Activated CD8-positive, alpha-beta T cell treated with anti-CD3 and anti-CD28 coated beads for 36 hours (primary cell): ENCODE data around the gene KLHL40. TPM values are rescaled to one million over a fixed set of nuclear protein-coding genes. Genes with fewer than 3 reads are reported as not detected.

Experiments
- ATAC-seq: fragments of 200-7000 bp; cut with Tn5 transposase; one replicate; pipeline ENCODE4 v1.10.0; 2021; ENCODE audit warnings: mild to moderate bottlenecking, moderate library complexity
- CTCF ChIA-PET: fragments of 350-600 bp; sonication (Branson Sonifier 250); formaldehyde crosslinking; loops from one replicate; lab custom pipeline; 2021; ENCODE audit warnings: antibody characterized with exemption; lab: Charles Lee
- POLR2A ChIA-PET: fragments of 350-600 bp; sonication (Branson Sonifier 250); formaldehyde crosslinking; loops from one replicate; lab custom pipeline; 2021; ENCODE audit warnings: antibody characterized with exemption; lab: Charles Lee
- DNase-seq: peaks from one replicate; pipeline ENCODE4 v3.0.0-alpha.2; 2020
- H3K27ac Mint-ChIP-seq: one replicate; pipeline ENCODE4 v1.8.0; 2021; ENCODE audit warnings: mild to moderate bottlenecking, mixed read lengths
- H3K27me3 Mint-ChIP-seq: one replicate; pipeline ENCODE4 v1.8.0; 2021; ENCODE audit warnings: mixed read lengths
- H3K36me3 Mint-ChIP-seq: one replicate; pipeline ENCODE4 v1.8.0; 2021; ENCODE audit warnings: low read depth, mixed read lengths
- H3K4me1 Mint-ChIP-seq: one replicate; pipeline ENCODE4 v1.8.0; 2021; ENCODE audit warnings: low read depth, mixed read lengths
- H3K4me3 Mint-ChIP-seq: one replicate; pipeline ENCODE4 v1.8.0; 2021; ENCODE audit warnings: mild to moderate bottlenecking, moderate library complexity, mixed read lengths
- H3K9me3 Mint-ChIP-seq: one replicate; pipeline ENCODE4 v1.8.0; 2021; ENCODE audit warnings: mixed read lengths
- intact Hi-C: fragments of 100-400 bp; cut with micrococcal nuclease; formaldehyde crosslinking; loops from one replicate; pipeline ENCODE4 v1.10.0; 2022
- total RNA-seq, 2 experiments: library from RNA; stranded (reverse); gene quantifications; one replicate each; pipeline ENCODE4 v1.2.3, GENCODE V29; 2021
- TF ChIP-seq, protein P1 (sequence below): fragments of 200-600 bp; IDR thresholded peaks from one replicate; pipeline ENCODE4 v1.8.0; 2022; ENCODE audit warnings: antibody characterized with exemption, mild to moderate bottlenecking

The KLHL40 gene
- total RNA-seq, 2 experiments from 2014 or later, result not detected

- no peaks in the 10 kb centered on the region for H3K36me3 Mint-ChIP-seq
- no peak overlapping the region for H3K4me3 Mint-ChIP-seq
- DNase-seq (no peak), ATAC-seq (no peak)
- POLR2A ChIA-PET, result no interaction called here
- no peaks in the 10 kb centered on the region for H3K9me3 Mint-ChIP-seq
- intact Hi-C loops, result no loop called here
- TF ChIP-seq, protein P1, sequence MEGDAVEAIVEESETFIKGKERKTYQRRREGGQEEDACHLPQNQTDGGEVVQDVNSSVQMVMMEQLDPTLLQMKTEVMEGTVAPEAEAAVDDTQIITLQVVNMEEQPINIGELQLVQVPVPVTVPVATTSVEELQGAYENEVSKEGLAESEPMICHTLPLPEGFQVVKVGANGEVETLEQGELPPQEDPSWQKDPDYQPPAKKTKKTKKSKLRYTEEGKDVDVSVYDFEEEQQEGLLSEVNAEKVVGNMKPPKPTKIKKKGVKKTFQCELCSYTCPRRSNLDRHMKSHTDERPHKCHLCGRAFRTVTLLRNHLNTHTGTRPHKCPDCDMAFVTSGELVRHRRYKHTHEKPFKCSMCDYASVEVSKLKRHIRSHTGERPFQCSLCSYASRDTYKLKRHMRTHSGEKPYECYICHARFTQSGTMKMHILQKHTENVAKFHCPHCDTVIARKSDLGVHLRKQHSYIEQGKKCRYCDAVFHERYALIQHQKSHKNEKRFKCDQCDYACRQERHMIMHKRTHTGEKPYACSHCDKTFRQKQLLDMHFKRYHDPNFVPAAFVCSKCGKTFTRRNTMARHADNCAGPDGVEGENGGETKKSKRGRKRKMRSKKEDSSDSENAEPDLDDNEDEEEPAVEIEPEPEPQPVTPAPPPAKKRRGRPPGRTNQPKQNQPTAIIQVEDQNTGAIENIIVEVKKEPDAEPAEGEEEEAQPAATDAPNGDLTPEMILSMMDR, result no peak
- H3K27ac Mint-ChIP-seq, result no peak overlapping the region
- CTCF ChIA-PET, result no interaction called here
- peaks cover 5% of the 10 kb centered on the region for H3K27me3 Mint-ChIP-seq
- H3K4me1 Mint-ChIP-seq, result no peaks in the 10 kb centered on the region
Measured at GRCh38 chr3:42730294-42730693, 45.0 kb downstream of the KLHL40 start.

DNA sequence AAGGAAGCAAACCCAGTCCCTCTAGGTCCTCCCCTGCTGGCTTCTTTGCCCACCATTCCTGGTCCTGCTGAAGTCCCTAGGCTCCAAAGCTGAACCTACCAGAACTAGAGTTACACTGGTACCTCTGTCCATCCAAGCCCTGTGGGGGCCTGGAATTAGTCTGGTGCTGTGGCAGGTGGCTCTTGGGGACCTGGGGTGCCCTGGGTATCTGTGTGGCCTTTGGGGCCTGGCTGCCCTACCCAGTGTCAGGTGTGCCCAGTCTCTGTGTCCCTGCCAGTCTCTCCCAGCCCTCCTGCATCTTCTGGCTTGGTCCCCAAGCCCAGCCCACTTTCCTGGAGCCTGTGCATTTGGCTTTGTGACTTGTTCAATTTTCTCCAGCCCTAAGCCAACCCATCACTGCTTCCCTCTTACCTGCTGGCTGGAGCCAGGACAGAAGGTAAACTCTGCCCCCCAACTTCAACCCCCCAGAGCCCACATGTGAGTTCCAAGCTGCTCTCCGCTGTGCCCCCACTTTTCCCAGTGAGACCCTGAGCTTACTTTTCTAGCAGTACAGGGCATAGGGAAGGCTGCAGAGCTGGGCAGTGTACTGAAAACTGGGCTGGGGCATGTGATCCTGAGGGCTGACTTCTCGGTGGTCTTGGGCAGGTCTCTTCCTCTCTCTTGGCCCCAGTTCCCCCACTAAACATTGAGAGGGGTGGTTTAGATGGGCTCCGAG, 45.5 kb downstream of the KLHL40 start:
- no peak overlapping the region for H3K27ac Mint-ChIP-seq
- DNase-seq (no peak), ATAC-seq (no peak)
- no peak overlapping the region for H3K4me3 Mint-ChIP-seq
- CTCF ChIA-PET, result interaction anchor here (0.7 kb wide), 1 partner anchor 233 kb away, joined by 3 read pairs; no protein-coding TSS in a partner anchor
- intact Hi-C loops, result no loop called here
- no peaks in the 10 kb centered on the region for H3K36me3 Mint-ChIP-seq
- POLR2A ChIA-PET, result no interaction called here
- H3K27me3 Mint-ChIP-seq, result peaks cover under 1% of the 10 kb centered on the region
- TF ChIP-seq, protein P1, result no peak
- no peaks in the 10 kb centered on the region for H3K4me1 Mint-ChIP-seq
- H3K9me3 Mint-ChIP-seq, result no peaks in the 10 kb centered on the region

DNA sequence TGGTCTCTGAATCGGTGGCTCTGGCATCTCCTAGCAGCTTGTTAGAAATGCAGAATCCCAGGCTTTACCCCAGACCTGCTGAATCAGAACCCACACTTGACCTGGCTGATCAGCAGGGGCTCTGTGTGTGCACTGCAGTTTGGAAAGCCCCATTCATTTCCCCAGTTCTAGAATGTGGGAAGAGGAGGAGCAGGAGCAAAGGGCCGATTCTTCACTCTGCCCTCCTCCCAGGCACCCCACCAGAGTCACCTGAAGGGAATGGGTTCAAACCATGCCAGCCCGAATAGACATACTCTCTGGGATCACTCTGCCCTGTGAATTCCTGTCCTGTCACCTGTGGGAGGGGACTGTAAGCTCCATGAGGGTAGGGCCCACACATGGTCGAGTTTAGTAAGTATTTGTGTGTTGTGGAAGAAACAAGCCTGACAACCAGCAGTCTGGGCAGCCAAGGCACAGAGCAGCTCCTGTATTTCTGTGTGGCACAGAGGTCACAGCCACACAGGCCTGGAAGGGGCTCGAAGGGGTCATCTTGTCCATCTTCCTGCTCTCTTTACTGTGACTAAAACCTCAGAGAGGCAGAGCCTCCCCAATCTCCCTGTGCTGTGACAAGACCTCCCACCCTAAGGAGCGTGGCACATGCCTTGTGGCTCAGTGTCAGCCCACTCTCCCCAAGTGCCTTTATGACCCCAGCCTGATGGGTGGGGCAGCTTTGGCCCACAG, 46.3 kb downstream of the KLHL40 start:
- no peaks in the 10 kb centered on the region for H3K4me1 Mint-ChIP-seq
- H3K27me3 Mint-ChIP-seq, result no peaks in the 10 kb centered on the region
- no peaks in the 10 kb centered on the region for H3K9me3 Mint-ChIP-seq
- no peak for ATAC-seq
- no peak overlapping the region for H3K27ac Mint-ChIP-seq
- H3K4me3 Mint-ChIP-seq, result no peak overlapping the region
- CTCF ChIA-PET, result interaction anchor here (0.7 kb wide), 1 partner anchor 232 kb away, joined by 3 read pairs; no protein-coding TSS in a partner anchor
- POLR2A ChIA-PET, result interaction anchor here (0.7 to 1.4 kb wide), 2 partner anchors 14 to 49 kb away, joined by 3 read pairs; no protein-coding TSS in a partner anchor
- TF ChIP-seq, protein P1, result no peak
- no peaks in the 10 kb centered on the region for H3K36me3 Mint-ChIP-seq
- DNase-seq, result no peak
- intact Hi-C loops, result no loop called here

DNA sequence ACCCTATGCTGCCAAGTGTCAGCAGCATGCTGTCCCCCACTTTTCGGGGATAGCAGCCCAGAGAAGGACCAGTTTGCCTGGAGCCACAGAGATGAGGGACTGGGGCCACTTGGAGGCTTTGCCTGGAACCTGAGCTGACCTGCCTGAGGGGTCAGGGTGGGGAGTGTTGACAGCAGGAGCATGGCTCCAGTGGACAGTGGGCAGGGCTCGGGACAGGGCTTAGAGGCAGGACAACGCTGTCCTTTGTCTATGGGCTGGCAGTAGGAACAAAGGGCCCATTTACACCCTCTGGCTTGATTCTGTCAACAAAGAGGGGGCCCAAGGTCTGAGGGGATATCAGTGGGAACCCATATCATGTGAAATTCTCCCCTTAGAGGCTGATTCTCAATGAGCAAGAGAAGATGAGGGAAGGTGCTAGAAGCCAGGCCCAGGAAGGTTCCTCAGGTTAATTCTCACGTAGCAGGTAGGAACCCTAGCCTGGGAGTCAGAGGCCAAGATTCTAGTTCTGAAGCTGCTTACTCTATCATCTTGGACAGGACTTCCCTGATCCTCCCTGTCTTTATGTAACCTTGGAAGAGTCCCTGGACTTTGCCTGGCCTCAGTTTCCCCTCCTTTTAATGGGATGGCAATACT, 47.0 kb downstream of the KLHL40 start:
- intact Hi-C loops, result no loop called here
- Mint-ChIP-seq H3K4me3 (no peak overlapping the region), H3K9me3 (no peaks in the 10 kb centered on the region), H3K27me3 (no peaks in the 10 kb centered on the region), H3K4me1 (no peaks in the 10 kb centered on the region), H3K27ac (no peak overlapping the region), H3K36me3 (no peaks in the 10 kb centered on the region)
- TF ChIP-seq, protein P1, result no peak
- CTCF ChIA-PET, result interaction anchor here (1.6 kb wide), 1 partner anchor 10 kb away, joined by 4 read pairs; no protein-coding TSS in a partner anchor
- ATAC-seq (no peak), DNase-seq (no peak)
- POLR2A ChIA-PET, result interaction anchor here (0.7 to 1.4 kb wide), 2 partner anchors 15 to 48 kb away, joined by 3 read pairs; no protein-coding TSS in a partner anchor
